Measurements from ENCODE around the gene AR.

The AR gene

DNA sequence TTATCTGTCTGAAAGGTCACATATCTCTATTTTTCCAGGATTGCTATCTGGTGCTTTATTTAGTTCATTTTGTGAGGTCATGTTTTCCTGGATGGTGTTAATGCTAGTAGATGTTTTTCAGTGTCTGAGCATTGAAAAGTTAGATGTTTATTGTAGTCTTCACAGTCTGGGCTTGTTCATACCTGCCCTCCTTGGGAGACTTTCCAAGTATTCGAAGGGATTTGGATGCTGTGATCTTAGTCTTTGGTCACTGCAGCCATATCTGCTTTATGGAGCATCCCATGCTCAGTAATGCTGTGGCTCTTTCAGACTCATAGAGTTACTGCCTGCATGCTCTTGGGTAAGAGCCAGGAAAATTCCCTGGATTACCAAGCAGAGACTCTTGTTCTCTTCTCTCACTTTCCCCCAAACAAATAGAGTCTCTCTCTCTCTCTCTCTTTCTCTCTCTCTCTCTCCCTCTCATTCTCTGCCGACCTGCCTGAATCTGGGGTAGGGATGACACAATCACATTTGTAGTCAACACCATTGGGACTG, 130.0 kb downstream of the AR start:
- Histone ChIP-seq H3K9me3 (ENCODE audit: insufficient read depth, low read length) (no peaks in the 10 kb centered on the region), H3K36me3 (ENCODE audit: insufficient read depth, insufficient read length, low read length) (no peaks in the 10 kb centered on the region), H3K4me3 (ENCODE audit: insufficient read length, low read depth) (no peak overlapping the region), H3K27me3 (ENCODE audit: insufficient read depth, insufficient read length) (no peaks in the 10 kb centered on the region), H3K4me1 (ENCODE audit: insufficient read depth, insufficient read length) (no peaks in the 10 kb centered on the region), H3K9ac (ENCODE audit: insufficient read length, low read depth) (no peak overlapping the region)
- no peak for DNase-seq (ENCODE audit: low read depth, low spot score)
- no peak for TF ChIP-seq ZNF274 (IDR thresholded peaks at IDR 0.05; ENCODE audit: low read depth, low read length)
- no peak for TF ChIP-seq YY1 (IDR thresholded peaks at IDR 0.05; ENCODE audit: insufficient read depth, insufficient read length)
- TF ChIP-seq SUZ12 (IDR thresholded peaks at IDR 0.05; ENCODE audit: extremely low read depth, insufficient read depth, insufficient read length), result no peak

DNA sequence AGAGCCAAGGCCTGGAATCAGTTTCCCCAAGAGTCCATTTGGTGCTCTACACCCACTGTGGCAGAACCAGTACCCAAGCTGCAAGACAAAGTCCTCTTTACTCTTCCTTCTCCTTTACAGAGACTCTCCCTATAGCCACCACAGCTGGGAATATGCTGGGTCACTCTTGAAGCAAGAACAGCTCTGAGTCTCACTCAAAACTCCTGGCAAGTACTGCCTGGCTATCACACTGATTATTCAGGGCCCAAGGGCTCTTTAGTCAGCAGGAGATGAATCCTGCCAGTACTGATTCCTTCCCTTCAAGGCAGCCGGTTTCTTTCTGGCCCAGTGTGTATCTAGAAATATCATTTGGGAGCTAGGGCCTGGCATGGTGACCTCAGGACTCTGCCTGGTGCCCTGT, 130.9 kb downstream of the AR start:
- no peak overlapping the region for H3K4me3 ChIP-seq (ENCODE audit: insufficient read length, low read depth)
- no peaks in the 10 kb centered on the region for H3K27me3 ChIP-seq (ENCODE audit: insufficient read depth, insufficient read length)
- H3K9me3 ChIP-seq (ENCODE audit: insufficient read depth, low read length), result no peaks in the 10 kb centered on the region
- H3K9ac ChIP-seq (ENCODE audit: insufficient read length, low read depth), result no peak overlapping the region
- no peaks in the 10 kb centered on the region for H3K36me3 ChIP-seq (ENCODE audit: insufficient read depth, insufficient read length, low read length)
- TF ChIP-seq YY1 (IDR thresholded peaks at IDR 0.05; ENCODE audit: insufficient read depth, insufficient read length), result no peak
- TF ChIP-seq ZNF274 (IDR thresholded peaks at IDR 0.05; ENCODE audit: low read depth, low read length), result no peak
- TF ChIP-seq SUZ12 (IDR thresholded peaks at IDR 0.05; ENCODE audit: extremely low read depth, insufficient read depth, insufficient read length), result no peak
- no peaks in the 10 kb centered on the region for H3K4me1 ChIP-seq (ENCODE audit: insufficient read depth, insufficient read length)
- DNase-seq (ENCODE audit: low read depth, low spot score), result no peak

DNA sequence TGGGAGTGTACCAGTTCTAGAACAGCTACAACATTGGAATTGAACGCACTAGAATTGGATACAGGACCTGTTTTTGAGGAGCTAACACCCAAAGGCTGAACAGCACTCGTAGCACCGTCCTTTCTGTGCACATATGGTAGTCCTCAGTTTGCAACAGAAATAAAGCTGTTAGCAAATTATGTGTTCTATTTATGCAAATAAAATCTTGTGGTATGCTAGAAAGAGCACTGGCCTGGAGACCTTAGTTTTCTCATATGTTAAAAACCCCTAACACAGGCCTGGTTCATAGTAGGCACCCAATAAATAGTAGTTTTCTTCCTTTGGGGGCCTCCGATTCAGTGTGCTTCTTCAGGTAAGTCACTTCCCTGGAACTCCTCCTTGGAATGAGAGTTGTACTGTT, 140.3 kb downstream of the AR start:
- peaks cover 14% of the 10 kb centered on the region for H3K36me3 ChIP-seq (ENCODE audit: insufficient read depth, insufficient read length, low read length)
- H3K27me3 ChIP-seq (ENCODE audit: insufficient read depth, insufficient read length), result no peaks in the 10 kb centered on the region
- no peak overlapping the region for H3K9ac ChIP-seq (ENCODE audit: insufficient read length, low read depth)
- TF ChIP-seq YY1 (IDR thresholded peaks at IDR 0.05; ENCODE audit: insufficient read depth, insufficient read length) (no peak), SUZ12 (IDR thresholded peaks at IDR 0.05; ENCODE audit: extremely low read depth, insufficient read depth, insufficient read length) (no peak), ZNF274 (IDR thresholded peaks at IDR 0.05; ENCODE audit: low read depth, low read length) (no peak)
- no peaks in the 10 kb centered on the region; the same call in 1 of the 2 replicates for H3K9me3 ChIP-seq (ENCODE audit: insufficient read depth, low read length)
- H3K4me3 ChIP-seq (ENCODE audit: insufficient read length, low read depth), result no peak overlapping the region
- H3K4me1 ChIP-seq (ENCODE audit: insufficient read depth, insufficient read length), result no peaks in the 10 kb centered on the region
- no peak for DNase-seq (ENCODE audit: low read depth, low spot score)

DNA sequence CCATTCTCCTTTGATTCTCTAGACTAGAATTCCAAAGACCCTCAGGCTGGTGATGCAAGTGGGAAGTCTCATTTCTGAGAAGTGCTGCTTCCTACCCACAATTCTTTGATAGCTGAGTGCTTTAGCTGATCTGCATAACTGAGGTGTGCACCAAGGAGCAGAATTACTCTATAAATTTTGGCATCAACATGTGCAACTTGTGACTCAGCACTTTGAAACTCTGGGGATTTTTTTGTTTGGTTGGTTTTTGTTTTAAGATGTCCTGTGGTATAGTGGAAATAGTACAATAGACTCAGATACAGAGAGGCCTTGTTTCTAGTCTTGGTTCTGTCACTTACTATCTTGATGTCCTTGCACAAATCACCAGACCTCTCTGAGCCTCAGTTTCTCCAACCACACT, 148.4 kb downstream of the AR start:
- TF ChIP-seq YY1 (IDR thresholded peaks at IDR 0.05; ENCODE audit: insufficient read depth, insufficient read length) (no peak), SUZ12 (IDR thresholded peaks at IDR 0.05; ENCODE audit: extremely low read depth, insufficient read depth, insufficient read length) (no peak), ZNF274 (IDR thresholded peaks at IDR 0.05; ENCODE audit: low read depth, low read length) (no peak)
- Histone ChIP-seq H3K9ac (ENCODE audit: insufficient read length, low read depth) (no peak overlapping the region), H3K9me3 (ENCODE audit: insufficient read depth, low read length) (no peaks in the 10 kb centered on the region), H3K36me3 (ENCODE audit: insufficient read depth, insufficient read length, low read length) (peaks cover 8% of the 10 kb centered on the region), H3K4me3 (ENCODE audit: insufficient read length, low read depth) (no peak overlapping the region), H3K27me3 (ENCODE audit: insufficient read depth, insufficient read length) (no peaks in the 10 kb centered on the region), H3K4me1 (ENCODE audit: insufficient read depth, insufficient read length) (no peaks in the 10 kb centered on the region)
- no peak for DNase-seq (ENCODE audit: low read depth, low spot score)

DNA sequence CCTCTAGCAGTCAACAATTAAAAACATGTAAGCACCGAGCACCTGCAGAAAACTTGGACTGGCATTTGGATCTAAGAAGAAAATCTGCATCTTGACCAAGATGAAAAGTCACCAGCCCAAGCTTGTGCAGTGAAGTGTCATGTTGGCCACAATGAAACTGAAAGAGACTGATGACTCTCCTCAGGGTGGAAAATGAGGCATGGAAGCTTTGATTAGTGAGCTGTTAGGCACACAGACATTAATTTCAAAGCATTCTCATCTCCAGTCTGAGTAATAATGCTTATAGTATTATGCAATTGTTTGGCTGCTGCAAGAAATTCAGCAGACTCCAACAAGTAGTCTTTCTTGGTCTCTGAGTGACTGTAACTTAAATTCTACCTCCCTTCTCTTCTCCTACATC, 150.1 kb downstream of the AR start:
- H3K36me3 ChIP-seq (ENCODE audit: insufficient read depth, insufficient read length, low read length), result peaks cover 6% of the 10 kb centered on the region
- no peaks in the 10 kb centered on the region for H3K9me3 ChIP-seq (ENCODE audit: insufficient read depth, low read length)
- no peaks in the 10 kb centered on the region for H3K4me1 ChIP-seq (ENCODE audit: insufficient read depth, insufficient read length)
- DNase-seq (ENCODE audit: low read depth, low spot score), result no peak
- no peak overlapping the region for H3K9ac ChIP-seq (ENCODE audit: insufficient read length, low read depth)
- TF ChIP-seq ZNF274 (IDR thresholded peaks at IDR 0.05; ENCODE audit: low read depth, low read length), result no peak
- TF ChIP-seq SUZ12 (IDR thresholded peaks at IDR 0.05; ENCODE audit: extremely low read depth, insufficient read depth, insufficient read length), result no peak
- no peak for TF ChIP-seq YY1 (IDR thresholded peaks at IDR 0.05; ENCODE audit: insufficient read depth, insufficient read length)
- H3K4me3 ChIP-seq (ENCODE audit: insufficient read length, low read depth), result no peak overlapping the region
- no peaks in the 10 kb centered on the region for H3K27me3 ChIP-seq (ENCODE audit: insufficient read depth, insufficient read length)

DNA sequence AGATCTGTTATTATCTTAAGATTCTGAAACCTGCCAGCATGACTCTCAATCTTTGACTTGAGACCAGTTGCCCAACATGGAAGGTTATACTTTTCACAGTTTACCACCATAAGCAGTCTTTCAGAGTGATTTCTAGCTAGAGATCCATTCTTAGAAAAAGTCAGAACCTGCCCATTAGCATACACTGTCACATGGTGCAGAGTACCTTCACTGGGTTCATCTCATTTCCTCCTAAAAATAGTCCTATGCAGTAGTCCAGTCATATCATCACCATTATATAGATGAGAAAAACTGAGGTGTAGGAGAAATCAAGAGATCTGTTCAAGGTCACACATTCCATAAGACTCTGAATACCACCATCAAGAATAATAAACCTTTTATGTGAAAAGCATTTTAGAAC, 153.6 kb downstream of the AR start:
- H3K4me1 ChIP-seq (ENCODE audit: insufficient read depth, insufficient read length), result no peaks in the 10 kb centered on the region
- no peak overlapping the region for H3K9ac ChIP-seq (ENCODE audit: insufficient read length, low read depth)
- TF ChIP-seq YY1 (IDR thresholded peaks at IDR 0.05; ENCODE audit: insufficient read depth, insufficient read length) (no peak), SUZ12 (IDR thresholded peaks at IDR 0.05; ENCODE audit: extremely low read depth, insufficient read depth, insufficient read length) (no peak), ZNF274 (IDR thresholded peaks at IDR 0.05; ENCODE audit: low read depth, low read length) (no peak)
- H3K27me3 ChIP-seq (ENCODE audit: insufficient read depth, insufficient read length), result no peaks in the 10 kb centered on the region
- no peaks in the 10 kb centered on the region for H3K36me3 ChIP-seq (ENCODE audit: insufficient read depth, insufficient read length, low read length)
- H3K4me3 ChIP-seq (ENCODE audit: insufficient read length, low read depth), result no peak overlapping the region
- no peaks in the 10 kb centered on the region for H3K9me3 ChIP-seq (ENCODE audit: insufficient read depth, low read length)
- no peak for DNase-seq (ENCODE audit: low read depth, low spot score)

DNA sequence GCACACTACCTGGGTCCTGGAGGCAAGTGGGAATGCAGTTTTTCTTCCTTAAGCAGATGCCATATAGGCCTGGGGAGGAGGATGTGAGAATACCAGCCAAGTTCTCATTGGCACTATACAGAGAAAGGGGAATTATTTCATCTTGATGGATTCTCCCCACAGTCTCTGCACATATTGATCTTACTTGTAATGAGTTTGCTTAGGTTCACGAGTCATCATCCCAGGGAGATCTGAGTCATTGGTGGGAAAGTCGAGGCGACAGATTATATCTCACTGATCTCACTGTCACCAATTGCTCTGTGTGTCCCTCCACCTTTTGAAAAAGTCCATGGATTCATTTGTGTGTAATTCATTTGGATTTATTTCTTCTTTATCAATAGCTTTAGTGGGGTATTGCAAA, 156.8 kb downstream of the AR start:
- Histone ChIP-seq H3K9ac (ENCODE audit: insufficient read length, low read depth) (no peak overlapping the region), H3K4me1 (ENCODE audit: insufficient read depth, insufficient read length) (no peaks in the 10 kb centered on the region), H3K9me3 (ENCODE audit: insufficient read depth, low read length) (no peaks in the 10 kb centered on the region), H3K27me3 (ENCODE audit: insufficient read depth, insufficient read length) (no peaks in the 10 kb centered on the region), H3K36me3 (ENCODE audit: insufficient read depth, insufficient read length, low read length) (no peaks in the 10 kb centered on the region), H3K4me3 (ENCODE audit: insufficient read length, low read depth) (no peak overlapping the region)
- TF ChIP-seq YY1 (IDR thresholded peaks at IDR 0.05; ENCODE audit: insufficient read depth, insufficient read length), result no peak
- no peak for TF ChIP-seq SUZ12 (IDR thresholded peaks at IDR 0.05; ENCODE audit: extremely low read depth, insufficient read depth, insufficient read length)
- TF ChIP-seq ZNF274 (IDR thresholded peaks at IDR 0.05; ENCODE audit: low read depth, low read length), result no peak
- no peak for DNase-seq (ENCODE audit: low read depth, low spot score)
